Endothelial cell of coronary artery (primary cell): ENCODE data around the gene NECTIN3. TPM values are rescaled to one million over a fixed set of nuclear protein-coding genes. Genes with fewer than 3 reads are reported as not detected.

Experiments used
- total RNA-seq: library from RNA; depleted of rRNA; stranded (reverse); fragments of >200 nt; gene quantifications from 2 replicates; pipeline ENCODE4 v1.2.3, GENCODE V29; 2014

NECTIN3 gene, protein sequence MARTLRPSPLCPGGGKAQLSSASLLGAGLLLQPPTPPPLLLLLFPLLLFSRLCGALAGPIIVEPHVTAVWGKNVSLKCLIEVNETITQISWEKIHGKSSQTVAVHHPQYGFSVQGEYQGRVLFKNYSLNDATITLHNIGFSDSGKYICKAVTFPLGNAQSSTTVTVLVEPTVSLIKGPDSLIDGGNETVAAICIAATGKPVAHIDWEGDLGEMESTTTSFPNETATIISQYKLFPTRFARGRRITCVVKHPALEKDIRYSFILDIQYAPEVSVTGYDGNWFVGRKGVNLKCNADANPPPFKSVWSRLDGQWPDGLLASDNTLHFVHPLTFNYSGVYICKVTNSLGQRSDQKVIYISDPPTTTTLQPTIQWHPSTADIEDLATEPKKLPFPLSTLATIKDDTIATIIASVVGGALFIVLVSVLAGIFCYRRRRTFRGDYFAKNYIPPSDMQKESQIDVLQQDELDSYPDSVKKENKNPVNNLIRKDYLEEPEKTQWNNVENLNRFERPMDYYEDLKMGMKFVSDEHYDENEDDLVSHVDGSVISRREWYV
- total RNA-seq = 28.2 and 51.7 TPM in 2 replicates

DNA sequence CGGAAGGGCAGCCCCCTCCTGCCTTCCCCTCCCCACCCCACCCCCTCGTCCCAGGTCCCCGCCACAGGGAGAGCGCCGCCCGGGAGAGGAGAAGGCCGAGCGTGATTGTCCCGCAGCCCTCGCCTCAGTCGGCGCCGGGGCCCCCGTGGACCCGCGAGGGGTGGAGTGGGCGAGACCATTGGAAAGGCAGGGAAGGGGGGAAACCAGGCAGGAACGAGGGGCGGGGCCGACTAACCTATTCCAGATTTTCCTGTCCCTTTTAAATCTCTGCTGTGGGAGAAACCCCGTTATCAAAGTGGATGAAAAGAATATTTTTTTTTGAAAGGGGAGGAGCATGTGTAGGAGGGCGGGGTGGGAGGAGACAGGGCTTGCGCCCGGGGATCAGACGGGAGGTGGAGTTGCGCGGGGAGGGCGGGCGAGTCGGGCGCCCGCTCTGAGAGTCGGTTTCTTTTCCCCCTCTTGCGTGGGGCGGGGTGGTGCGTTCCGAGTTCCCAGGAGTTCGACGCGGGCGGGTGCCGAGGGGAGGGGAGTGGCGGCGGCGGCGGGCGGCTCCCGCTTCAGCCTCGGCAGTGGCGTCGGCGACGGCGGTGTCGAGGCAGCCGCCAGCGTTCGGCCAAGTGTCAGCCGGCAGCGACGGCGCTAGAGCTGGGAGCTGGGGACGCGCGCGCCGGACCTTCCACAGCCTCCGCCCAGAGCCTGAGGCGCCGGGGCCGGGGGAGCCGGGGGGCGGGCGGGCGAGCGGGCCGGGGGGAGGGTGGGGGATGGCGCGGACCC is at the start of gene NECTIN3:
NECTIN3 (plus strand) TSS at position 560 of the 774 bp plus-strand sequence; CDS start at position 762, 202 bp downstream.

